PFSK-1 (cell line): ENCODE measurements around the gene SPEF2.
A peak's percentile ranks its signal among the peaks of the same experiment; 100 is the strongest.

ENCODE experiments used
- FOXP2 ChIP-seq: optimal IDR thresholded peaks from 2 replicates; pipeline ENCODE3; 2011; ENCODE audit warnings: borderline replicate concordance, control low read depth, inconsistent platforms; ENCODE audit not compliant: insufficient read depth; ENCODE audit errors: extremely low read length, extremely low read depth
- POLR2AphosphoS5 ChIP-seq: IDR thresholded peaks from 2 replicates; pipeline ENCODE4 v1.6.1; 2012; ENCODE audit warnings: low read depth, mild to moderate bottlenecking, control low read depth, low read length, moderate library complexity
- SIN3A ChIP-seq: IDR thresholded peaks from 2 replicates; pipeline ENCODE4 v1.6.1; 2012; ENCODE audit warnings: mild to moderate bottlenecking, low read length, moderate library complexity, borderline replicate concordance; ENCODE audit not compliant: insufficient read depth
- TAF1 ChIP-seq: IDR thresholded peaks from 2 replicates; pipeline ENCODE4 v1.6.1; 2012; ENCODE audit warnings: low read length, control low read depth, borderline replicate concordance; ENCODE audit not compliant: insufficient read depth
- TF ChIP-seq, protein P1 (sequence below), 2 experiments: IDR thresholded peaks; 2 replicates each; pipeline versions ENCODE4 v1.6.1 to v1.8.0; 2011 to 2012; ENCODE audit warnings: low read depth in 2 of 2, low read length in 2 of 2, control low read depth in 1 of 2, inconsistent platforms in 1 of 2, mild to moderate bottlenecking in 1 of 2, moderate library complexity in 1 of 2; ENCODE audit not compliant: insufficient read depth in 1 of 2

Gene SPEF2

DNA sequence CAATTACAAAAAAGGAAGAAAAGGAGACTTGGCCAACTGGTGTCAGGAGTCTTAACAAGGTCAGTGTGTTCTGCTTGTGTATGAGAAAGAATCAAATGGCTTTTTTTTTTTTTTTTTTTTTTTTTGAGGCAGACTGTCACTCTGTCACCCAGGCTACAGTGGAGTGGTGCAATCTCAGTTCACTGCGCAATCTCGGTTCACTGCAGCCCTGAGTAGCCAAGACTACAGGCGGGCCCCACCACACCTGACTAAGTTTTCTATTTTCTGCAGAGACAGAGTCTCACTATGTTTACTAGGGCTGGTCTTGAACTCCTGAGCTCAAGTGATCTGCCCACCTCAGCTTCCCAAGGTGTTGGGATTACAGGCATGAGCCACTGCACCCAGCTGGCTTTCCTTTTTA lies 236.0 kb downstream of the SPEF2 start:
- TF ChIP-seq FOXP2 (no peak), TAF1 (no peak), SIN3A (no peak), POLR2AphosphoS5 (no peak)
- TF ChIP-seq, protein P1, sequence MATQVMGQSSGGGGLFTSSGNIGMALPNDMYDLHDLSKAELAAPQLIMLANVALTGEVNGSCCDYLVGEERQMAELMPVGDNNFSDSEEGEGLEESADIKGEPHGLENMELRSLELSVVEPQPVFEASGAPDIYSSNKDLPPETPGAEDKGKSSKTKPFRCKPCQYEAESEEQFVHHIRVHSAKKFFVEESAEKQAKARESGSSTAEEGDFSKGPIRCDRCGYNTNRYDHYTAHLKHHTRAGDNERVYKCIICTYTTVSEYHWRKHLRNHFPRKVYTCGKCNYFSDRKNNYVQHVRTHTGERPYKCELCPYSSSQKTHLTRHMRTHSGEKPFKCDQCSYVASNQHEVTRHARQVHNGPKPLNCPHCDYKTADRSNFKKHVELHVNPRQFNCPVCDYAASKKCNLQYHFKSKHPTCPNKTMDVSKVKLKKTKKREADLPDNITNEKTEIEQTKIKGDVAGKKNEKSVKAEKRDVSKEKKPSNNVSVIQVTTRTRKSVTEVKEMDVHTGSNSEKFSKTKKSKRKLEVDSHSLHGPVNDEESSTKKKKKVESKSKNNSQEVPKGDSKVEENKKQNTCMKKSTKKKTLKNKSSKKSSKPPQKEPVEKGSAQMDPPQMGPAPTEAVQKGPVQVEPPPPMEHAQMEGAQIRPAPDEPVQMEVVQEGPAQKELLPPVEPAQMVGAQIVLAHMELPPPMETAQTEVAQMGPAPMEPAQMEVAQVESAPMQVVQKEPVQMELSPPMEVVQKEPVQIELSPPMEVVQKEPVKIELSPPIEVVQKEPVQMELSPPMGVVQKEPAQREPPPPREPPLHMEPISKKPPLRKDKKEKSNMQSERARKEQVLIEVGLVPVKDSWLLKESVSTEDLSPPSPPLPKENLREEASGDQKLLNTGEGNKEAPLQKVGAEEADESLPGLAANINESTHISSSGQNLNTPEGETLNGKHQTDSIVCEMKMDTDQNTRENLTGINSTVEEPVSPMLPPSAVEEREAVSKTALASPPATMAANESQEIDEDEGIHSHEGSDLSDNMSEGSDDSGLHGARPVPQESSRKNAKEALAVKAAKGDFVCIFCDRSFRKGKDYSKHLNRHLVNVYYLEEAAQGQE (IDR thresholded peaks at IDR 0.05; ENCODE audit: insufficient read depth in 1 of 2, low read depth in 2 of 2, low read length in 2 of 2), result no peak

GRCh38 chr5:35854248-35854647 lies 236.6 kb downstream of the SPEF2 start:
- TF ChIP-seq TAF1 (no peak), SIN3A (no peak), FOXP2 (no peak), POLR2AphosphoS5 (no peak)
- TF ChIP-seq, protein P1 (IDR thresholded peaks at IDR 0.05; ENCODE audit: insufficient read depth in 1 of 2, low read depth in 2 of 2, low read length in 2 of 2), result no peak

- TF ChIP-seq, protein P1 (IDR thresholded peaks at IDR 0.05; ENCODE audit: insufficient read depth in 1 of 2, low read depth in 2 of 2, low read length in 2 of 2), result no peak
- TF ChIP-seq POLR2AphosphoS5, result no peak
- no peak for TF ChIP-seq FOXP2
- TF ChIP-seq SIN3A, result no peak
- no peak for TF ChIP-seq TAF1
These were observed 237.5 kb downstream of the SPEF2 start for GRCh38 chr5:35855187-35855586.

DNA sequence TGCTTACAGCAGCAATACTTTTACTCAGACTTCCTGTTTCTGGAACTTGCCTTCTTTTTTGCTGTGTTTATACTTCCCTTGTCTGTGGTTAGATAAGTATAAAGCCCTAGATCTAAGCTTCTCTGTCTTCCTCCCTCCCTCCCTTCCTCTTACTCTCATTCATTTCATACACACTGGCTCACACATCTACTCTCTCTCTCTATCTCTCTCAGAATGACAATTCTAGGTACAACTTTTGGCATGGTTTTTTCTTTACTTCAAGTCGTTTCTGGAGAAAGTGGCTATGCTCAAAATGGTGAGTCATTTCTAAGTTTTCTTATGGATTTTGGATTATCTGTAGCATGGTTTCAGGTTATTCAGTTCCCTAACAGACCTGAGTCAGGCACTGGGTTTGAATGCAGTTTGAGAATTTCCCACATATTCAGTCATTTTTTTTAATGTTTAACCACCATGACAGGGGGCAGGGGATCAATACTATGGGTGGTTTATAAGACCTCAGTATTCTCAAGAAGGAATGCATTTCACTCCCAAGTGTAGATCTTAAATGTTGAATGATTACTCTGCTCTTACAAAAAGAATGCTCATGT lies 239.2 kb downstream of the SPEF2 start, which contains the start of gene IL7R:
Gene IL7R, plus strand, starts transcription at position 127 of the 587 bp plus-strand sequence. Its CDS starts 87 bp downstream, at position 214.
- TF ChIP-seq SIN3A, result peak; percentile 77; the same call in 1 of the 2 replicates
- TF ChIP-seq TAF1, result 0 out of 2 replicates have a peak, but pooled peaks have one; percentile 23
- TF ChIP-seq, protein P1 (IDR thresholded peaks at IDR 0.05; ENCODE audit: insufficient read depth in 1 of 2, low read depth in 2 of 2, low read length in 2 of 2), result no peak
